ENCODE results near the gene TEX2. TPM values are rescaled to one million over a fixed set of nuclear protein-coding genes. Genes with fewer than 3 reads are reported as not detected.
A peak's percentile ranks its signal among the peaks of the same experiment; 100 is the strongest.
"Not testable (repeated sequence)": the region's sequence is repeated elsewhere in the genome, so short reads cannot be mapped to it uniquely, and the experiment has no call there.

TEX2 gene
- total RNA-seq, 6 donors from 2014 or later: 42.3 to 96.1 (median 53.4) TPM

DNA sequence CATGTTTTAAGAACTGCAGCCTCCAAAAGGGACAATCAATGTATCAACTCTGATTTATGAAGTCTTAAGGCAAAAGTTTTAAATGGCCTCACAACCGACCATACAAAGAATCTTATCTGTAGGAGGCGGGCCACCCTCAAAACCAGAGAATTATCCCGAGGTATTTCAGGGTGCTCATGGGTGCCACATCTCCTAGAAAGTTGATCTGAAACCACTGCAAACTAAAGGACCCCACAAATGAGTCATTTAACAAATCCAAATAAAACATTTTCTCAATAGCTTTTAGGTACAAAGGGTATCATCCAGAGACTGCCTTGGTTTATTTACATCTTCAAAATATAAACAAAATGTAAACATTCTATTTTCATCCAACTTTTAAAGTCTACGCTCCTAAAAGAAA is 139.9 kb downstream of the TEX2 start:
- Histone ChIP-seq H3K4me3 (no peak overlapping the region), H3K27ac (no peak overlapping the region), H3K4me1 (peaks cover 42 to 60% (median 45%) of the 10 kb centered on the region in 4 donors), H3K36me3 (no peaks in the 10 kb centered on the region), H3K9me3 (no peaks in the 10 kb centered on the region), H3K27me3 (no peaks in the 10 kb centered on the region)
- DNase-seq (no peak), ATAC-seq (ENCODE audit: low FRiP score in 2 of 2) (no peak)
- TF ChIP-seq EP300 (IDR thresholded peaks at IDR 0.05): no peak
- TF ChIP-seq POLR2A (IDR thresholded peaks at IDR 0.05): no peak
- TF ChIP-seq, protein P1, sequence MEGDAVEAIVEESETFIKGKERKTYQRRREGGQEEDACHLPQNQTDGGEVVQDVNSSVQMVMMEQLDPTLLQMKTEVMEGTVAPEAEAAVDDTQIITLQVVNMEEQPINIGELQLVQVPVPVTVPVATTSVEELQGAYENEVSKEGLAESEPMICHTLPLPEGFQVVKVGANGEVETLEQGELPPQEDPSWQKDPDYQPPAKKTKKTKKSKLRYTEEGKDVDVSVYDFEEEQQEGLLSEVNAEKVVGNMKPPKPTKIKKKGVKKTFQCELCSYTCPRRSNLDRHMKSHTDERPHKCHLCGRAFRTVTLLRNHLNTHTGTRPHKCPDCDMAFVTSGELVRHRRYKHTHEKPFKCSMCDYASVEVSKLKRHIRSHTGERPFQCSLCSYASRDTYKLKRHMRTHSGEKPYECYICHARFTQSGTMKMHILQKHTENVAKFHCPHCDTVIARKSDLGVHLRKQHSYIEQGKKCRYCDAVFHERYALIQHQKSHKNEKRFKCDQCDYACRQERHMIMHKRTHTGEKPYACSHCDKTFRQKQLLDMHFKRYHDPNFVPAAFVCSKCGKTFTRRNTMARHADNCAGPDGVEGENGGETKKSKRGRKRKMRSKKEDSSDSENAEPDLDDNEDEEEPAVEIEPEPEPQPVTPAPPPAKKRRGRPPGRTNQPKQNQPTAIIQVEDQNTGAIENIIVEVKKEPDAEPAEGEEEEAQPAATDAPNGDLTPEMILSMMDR (IDR thresholded peaks at IDR 0.05): no peak
- no peak for TF ChIP-seq POLR2AphosphoS5 (IDR thresholded peaks at IDR 0.05)
- 74 to 77% methylated on average over 4 of the region's 4 CpGs for WGBS, 2 donors

GRCh38 chr17:64120972-64121786 is 141.9 kb downstream of the TEX2 start:
- not testable (repeated sequence) for DNase-seq, H3K9me3 ChIP-seq, H3K27me3 ChIP-seq, H3K36me3 ChIP-seq, H3K4me3 ChIP-seq
- ATAC-seq (ENCODE audit: low FRiP score in 2 of 2): peak in 1 of 2 donors; percentile 31
- Histone ChIP-seq H3K4me1 (peaks cover 41 to 60% (median 45%) of the 10 kb centered on the region in 4 donors), H3K27ac (peak overlapping the region; percentile 23 to 75 (median 56))
- 74 to 82% methylated on average over 13 of the region's 13 CpGs for WGBS, 2 donors

DNA sequence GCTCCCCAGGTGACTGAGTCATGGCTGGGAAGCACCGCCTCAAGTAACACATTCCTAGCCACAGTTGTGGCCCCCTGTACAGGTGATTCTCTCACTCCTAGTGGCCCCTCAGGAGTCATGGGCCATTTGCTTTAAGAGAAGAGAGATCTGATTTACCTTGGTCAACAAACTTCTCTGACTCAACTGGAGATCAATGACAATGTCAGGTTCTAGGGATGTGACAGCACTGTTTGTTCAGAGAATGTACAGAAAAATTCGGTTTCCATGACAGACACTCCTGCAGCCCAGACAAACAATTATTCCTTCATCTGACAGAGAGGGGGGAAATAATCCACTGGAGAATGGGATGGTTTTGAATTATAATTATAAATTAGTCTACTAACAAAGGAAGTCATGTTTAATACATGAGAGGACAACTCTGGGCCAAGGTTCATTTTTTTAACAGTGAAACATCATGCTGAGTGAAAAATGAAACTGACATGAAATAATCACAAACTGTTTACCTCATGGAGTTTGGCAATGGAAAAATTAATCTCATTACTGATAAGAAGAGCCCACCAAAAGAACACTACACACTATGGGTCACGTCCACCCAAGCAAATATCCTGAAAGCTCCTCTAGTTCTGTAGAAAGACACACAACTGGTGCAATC is 142.8 kb downstream of the TEX2 start:
- Histone ChIP-seq H3K4me3 (no peak overlapping the region), H3K27ac (peak overlapping the region; percentile 23 to 75 (median 56)), H3K9me3 (no peaks in the 10 kb centered on the region), H3K27me3 (no peaks in the 10 kb centered on the region), H3K36me3 (no peaks in the 10 kb centered on the region), H3K4me1 (peaks cover 48 to 60% (median 53%) of the 10 kb centered on the region in 4 donors)
- ATAC-seq (ENCODE audit: low FRiP score in 2 of 2): no peak
- no peak for TF ChIP-seq POLR2AphosphoS5 (IDR thresholded peaks at IDR 0.05)
- TF ChIP-seq, protein P1 (IDR thresholded peaks at IDR 0.05): no peak
- TF ChIP-seq POLR2A (IDR thresholded peaks at IDR 0.05): no peak
- TF ChIP-seq EP300 (IDR thresholded peaks at IDR 0.05): no peak
- no peak for DNase-seq
- 64 to 76% methylated on average over 3 of the region's 3 CpGs for WGBS, 2 donors

DNA sequence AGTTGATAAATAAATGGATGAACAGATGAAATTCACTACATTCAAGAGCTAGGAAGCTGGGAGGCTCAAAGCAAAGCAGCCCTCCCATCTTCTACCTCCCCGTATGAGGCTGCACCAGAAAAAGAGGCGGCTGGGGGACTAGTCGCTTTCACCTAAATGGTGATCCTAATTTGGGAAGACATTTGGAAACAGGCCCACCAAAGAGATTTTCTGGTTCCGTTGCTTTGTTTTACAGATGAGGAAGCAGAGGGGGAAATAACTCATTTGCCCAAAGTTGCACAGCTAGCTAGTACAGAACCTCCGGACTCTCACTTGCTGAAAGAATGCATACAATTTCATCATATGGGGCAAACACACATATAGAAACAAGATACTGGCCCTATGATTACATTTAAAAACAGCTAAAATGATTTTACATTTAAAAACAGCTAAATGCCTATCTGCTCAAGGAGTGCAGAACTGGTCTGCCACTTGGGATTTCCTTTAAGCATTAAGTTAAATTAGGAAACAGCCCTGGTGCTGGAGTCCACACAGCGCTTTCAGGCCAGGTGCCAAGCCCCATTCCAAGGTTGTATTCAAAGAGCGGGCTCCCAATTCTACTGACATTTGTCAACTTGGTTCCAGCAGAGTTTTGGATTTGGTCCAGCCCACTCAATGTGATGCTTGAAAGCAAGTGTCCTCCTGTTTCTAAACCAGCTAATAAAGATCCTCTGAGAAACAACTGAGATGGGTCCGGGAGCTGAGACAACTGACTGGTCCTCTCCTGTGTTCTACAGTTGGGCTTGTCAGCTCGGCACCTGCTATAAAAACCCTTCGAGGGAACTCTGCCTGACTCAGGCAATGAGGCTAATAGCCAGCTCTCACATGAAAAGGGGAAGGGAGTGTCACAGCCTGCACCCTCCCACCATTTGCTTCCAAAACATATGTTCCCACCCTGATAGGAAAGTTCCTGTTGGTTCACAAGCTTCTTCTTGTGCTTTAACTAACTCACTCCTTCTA is 144.8 kb downstream of the TEX2 start:
- Histone ChIP-seq H3K36me3 (no peaks in the 10 kb centered on the region), H3K27ac (peak overlapping the region; percentile 4 to 42 (median 22)), H3K27me3 (no peaks in the 10 kb centered on the region), H3K4me1 (peaks cover 55 to 68% (median 67%) of the 10 kb centered on the region in 4 donors), H3K9me3 (no peaks in the 10 kb centered on the region), H3K4me3 (no peak overlapping the region)
- 45 to 48% methylated on average over 10 of the region's 10 CpGs for WGBS, 2 donors
- TF ChIP-seq, protein P1 (IDR thresholded peaks at IDR 0.05): no peak
- TF ChIP-seq POLR2A (IDR thresholded peaks at IDR 0.05): peak in 1 of 4 donors; percentile 24
- ATAC-seq (ENCODE audit: low FRiP score in 2 of 2): peak in 1 of 2 donors; percentile 78
- DNase-seq: peak in 1 of 2 donors; percentile 74
